ENCODE data around the gene LCE7A.

- TF ChIP-seq CTCF (IDR thresholded peaks at IDR 0.05) (no peak), ZFX (IDR thresholded peaks at IDR 0.05; ENCODE audit: borderline replicate concordance) (no peak)
These were observed 40.1 kb downstream of the LCE7A start for GRCh38 chr1:152899883-152900282.
